Ramos (cell line): ENCODE measurements around the gene PSMD6.

Experiments
- in situ Hi-C: fragments of 300-500 bp; cut with MboI; formaldehyde crosslinking; loops from one replicate; pipeline ENCODE4 v1.14.3; 2022; ENCODE audit warnings: low sequenced_read_pairs; ENCODE audit not compliant: unreplicated experiment

The PSMD6 gene

DNA sequence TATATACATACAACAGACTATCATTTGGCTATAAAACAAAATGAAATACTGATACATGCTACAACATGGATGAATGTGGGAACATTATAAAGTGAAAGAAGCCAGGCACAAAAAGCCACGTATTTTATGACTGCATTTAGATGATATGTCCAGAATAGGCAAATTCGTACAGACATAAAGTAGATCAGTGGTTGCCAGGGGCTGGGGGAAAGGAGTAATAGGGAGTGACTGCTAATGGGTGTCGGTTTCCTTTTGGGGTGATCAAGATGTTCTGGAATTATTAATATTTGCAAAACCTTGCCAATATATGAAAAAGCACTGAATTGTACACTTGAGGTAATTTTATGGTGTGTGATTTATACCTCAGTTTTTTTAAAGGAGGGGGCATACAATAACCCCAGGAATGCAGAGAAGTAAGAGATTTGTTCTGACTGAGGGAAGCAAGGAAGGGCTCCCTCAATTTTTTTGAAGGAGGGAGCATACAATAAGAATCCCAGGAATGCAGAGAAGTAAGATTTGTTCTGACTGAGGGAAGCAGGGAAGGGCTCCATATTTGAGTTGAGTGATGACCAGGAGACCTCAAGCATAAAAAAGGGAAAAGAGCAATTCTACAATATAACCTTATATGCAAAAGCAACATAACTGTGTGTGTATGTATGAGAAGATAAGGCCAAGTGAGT, 6.2 kb downstream of the PSMD6 start:
- in situ Hi-C loops = no loop called here

- in situ Hi-C loops = no loop called here
Measured at GRCh38 chr3:64011685-64012084, 11.6 kb downstream of the PSMD6 start.

- in situ Hi-C loops = no loop called here
Measured at GRCh38 chr3:64010199-64010598, 13.1 kb downstream of the PSMD6 start.

- in situ Hi-C loops = no loop called here
Measured at GRCh38 chr3:64009528-64009927, 13.8 kb downstream of the PSMD6 start.

- in situ Hi-C loops = no loop called here
Measured at GRCh38 chr3:64008487-64009351, 14.6 kb downstream of the PSMD6 start.

DNA sequence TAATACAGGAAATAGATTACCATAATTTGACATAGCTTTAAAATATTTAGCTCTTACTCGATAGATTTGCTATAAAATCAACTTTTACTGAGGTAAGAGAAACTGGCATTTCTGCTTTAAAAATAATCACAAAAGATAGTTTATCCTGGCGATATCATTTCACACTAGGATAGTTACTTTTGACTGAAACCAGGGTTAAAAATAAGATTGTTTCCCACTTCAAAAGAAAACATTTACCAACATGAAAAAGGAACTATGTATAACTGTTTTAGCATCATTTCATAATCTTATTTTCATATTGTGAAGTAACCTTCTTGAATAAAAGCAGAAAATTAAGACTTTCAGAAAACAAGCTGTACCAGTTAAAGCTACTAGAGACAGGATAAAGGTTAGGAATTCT, 15.3 kb downstream of the PSMD6 start:
- in situ Hi-C loops = no loop called here

GRCh38 chr3:64003589-64003988, 19.7 kb downstream of the PSMD6 start:
- in situ Hi-C loops = no loop called here

- in situ Hi-C loops = no loop called here
Measured at GRCh38 chr3:64002233-64002632, 21.1 kb downstream of the PSMD6 start.

DNA sequence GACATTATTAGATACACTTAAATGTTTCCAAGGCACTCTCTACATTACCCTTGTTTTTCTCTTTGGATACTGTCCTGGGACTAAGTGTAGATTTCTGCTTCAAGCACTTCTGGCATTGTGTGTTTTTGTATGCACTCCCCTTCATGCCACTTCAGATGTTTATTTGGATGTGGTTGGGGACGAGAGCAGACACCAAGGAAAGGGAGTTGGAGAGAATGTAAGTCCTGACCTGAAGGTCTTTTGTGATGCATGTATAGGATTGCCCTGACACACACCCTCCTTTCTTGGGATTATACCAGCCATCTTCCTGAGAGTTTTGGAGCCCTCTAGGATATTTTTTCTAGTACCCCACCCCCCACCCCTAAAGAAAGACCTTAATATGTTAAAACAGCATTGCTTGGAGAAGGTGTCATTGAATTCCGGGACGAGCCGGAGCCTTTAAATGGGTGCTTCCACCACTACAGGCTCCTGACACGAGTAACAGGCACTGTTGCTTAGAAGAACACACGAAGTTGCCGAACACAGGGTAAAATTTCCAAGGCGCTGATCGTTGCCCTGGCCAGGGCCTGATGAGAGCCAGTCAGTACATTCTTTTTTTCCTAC, 22.7 kb downstream of the PSMD6 start:
- in situ Hi-C loops = no loop called here

GRCh38 chr3:63998852-63999754, 24.2 kb downstream of the PSMD6 start:
- in situ Hi-C loops = no loop called here

- in situ Hi-C loops = no loop called here
Measured at GRCh38 chr3:63995086-63995485, 28.2 kb downstream of the PSMD6 start.

GRCh38 chr3:63993653-63994079, 29.6 kb downstream of the PSMD6 start:
- in situ Hi-C loops = no loop called here

DNA sequence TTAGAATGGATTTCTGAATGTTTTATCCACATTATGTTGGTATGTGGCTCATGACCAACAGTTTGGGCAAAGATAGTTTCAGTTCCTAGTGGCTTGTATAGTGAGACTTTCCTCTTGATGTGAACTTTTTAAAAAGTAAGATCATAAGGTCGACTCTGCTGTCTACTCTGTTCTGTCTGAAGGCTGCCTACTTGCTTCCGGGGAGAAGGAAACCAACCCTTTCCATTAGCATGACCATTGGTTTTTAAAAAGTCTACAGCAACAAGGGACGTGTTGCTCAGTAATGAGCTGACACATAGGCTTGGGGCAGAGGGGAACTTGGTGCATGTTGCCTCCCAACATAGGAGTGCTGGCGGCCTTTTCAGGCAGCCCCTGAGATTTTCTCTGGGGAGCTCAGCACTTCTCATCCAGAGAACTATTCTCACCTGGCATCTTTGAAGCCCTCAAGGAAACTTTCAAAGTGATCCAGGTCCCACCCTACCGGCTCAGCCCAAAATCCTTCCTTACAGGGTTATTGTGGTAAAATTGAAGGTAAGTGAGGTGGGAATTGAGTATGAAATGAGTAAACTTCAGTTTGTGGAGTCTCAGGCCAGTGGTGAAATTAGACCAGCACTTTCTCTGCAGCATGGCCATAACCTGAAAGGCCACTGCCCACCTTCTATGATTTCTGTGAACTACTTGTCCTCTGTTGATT, 30.6 kb downstream of the PSMD6 start:
- in situ Hi-C loops = no loop called here

- in situ Hi-C loops = no loop called here
Measured at GRCh38 chr3:63991666-63992065, 31.6 kb downstream of the PSMD6 start.

GRCh38 chr3:63990733-63991132, 32.6 kb downstream of the PSMD6 start:
- in situ Hi-C loops = no loop called here

DNA sequence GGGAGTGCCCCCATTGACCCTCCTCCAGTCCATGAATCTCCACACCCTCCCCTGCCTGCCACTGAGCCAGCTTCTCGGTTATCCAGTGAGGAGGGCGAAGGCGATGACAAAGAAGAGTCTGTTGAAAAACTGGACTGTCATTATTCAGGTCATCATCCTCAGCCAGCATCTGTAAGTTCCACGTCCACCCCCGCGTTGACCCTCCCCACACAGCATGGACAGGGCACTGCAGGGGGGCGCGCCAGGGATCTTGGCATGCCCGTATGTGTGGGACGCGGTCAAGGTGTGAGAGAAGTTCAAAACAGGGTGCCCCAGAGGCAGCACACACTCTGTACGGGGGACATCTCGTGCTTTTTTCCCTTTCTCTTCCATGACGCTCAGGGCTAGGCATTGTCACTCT, 33.1 kb downstream of the PSMD6 start:
- in situ Hi-C loops = no loop called here

DNA sequence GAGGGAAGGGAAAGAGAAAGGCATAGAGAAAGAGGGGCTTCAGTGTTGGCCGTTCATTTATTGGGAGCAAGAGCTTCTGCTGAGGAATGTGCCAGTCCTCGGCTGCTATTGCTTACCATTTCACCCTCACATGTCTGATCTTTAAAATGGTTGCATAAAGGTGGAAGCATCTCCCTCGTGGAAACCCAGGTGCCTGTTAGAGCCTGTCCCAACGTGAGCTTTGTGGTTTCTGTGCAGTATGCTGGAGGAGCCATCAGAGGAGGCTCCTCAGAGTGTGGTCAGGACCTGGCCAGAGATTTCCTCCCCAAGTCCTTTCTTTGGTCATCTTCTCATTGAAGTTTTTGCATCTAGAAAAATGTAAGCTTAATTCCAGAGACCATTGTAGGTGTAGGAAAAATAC, 34.4 kb downstream of the PSMD6 start:
- in situ Hi-C loops = no loop called here

- in situ Hi-C loops = no loop called here
Measured at GRCh38 chr3:63986831-63987230, 36.5 kb downstream of the PSMD6 start.

- in situ Hi-C loops = no loop called here
Measured at GRCh38 chr3:63986146-63986545, 37.1 kb downstream of the PSMD6 start.

DNA sequence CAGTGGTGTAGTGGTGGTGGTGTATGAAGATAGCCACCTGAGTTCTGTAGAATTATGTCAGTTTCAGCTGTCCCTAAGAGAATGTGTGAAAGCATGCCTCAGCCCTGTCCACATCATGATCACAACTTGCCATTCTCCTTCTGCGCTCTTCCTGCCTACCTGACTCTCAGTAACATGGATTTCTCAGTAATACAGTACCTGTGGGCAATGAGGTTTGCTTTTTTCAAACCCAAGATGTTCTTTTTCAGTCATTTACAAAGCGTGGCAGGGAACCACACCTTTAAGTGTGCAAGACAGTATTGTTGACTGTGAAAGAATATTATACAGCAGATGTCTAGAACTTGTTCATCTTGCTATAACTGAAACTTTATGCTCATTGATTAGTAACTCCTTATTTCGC, 38.9 kb downstream of the PSMD6 start:
- in situ Hi-C loops = no loop called here
